H9 (cell line): Measurements from ENCODE around the gene SLC12A3. TPM values are rescaled to one million over a fixed set of nuclear protein-coding genes. Genes with fewer than 3 reads are reported as not detected.

Experiments
- DNase-seq: peaks from one replicate; pipeline ENCODE4 v3.0.0-alpha.2; 2017
- H2AFZ ChIP-seq: one replicate; pipeline ENCODE4 v1.6.1; 2013; ENCODE audit warnings: mild to moderate bottlenecking, low read length, control low read depth, moderate library complexity
- H2AK5ac ChIP-seq: 2 replicates; pipeline ENCODE4 v1.6.1; 2013; ENCODE audit warnings: low read length, control low read depth, mixed read lengths; ENCODE audit not compliant: insufficient read length
- H2BK120ac ChIP-seq: one replicate; pipeline ENCODE4 v1.6.1; 2013; ENCODE audit warnings: low read depth, mild to moderate bottlenecking, low read length, control low read depth, inconsistent platforms; ENCODE audit not compliant: poor library complexity, severe bottlenecking
- H2BK12ac ChIP-seq: 2 replicates; pipeline ENCODE4 v1.6.1; 2013; ENCODE audit warnings: low read length, control low read depth, mixed read lengths, low read depth; ENCODE audit not compliant: insufficient read length
- H2BK15ac ChIP-seq: 2 replicates; pipeline ENCODE4 v1.6.1; 2013; ENCODE audit warnings: low read depth, low read length, control low read depth
- H2BK20ac ChIP-seq: one replicate; pipeline ENCODE4 v1.6.1; 2013; ENCODE audit warnings: low read depth, mild to moderate bottlenecking, low read length, control low read depth, inconsistent platforms; ENCODE audit not compliant: poor library complexity, severe bottlenecking
- H2BK5ac ChIP-seq: 2 replicates; pipeline ENCODE4 v1.6.1; 2013; ENCODE audit warnings: low read length, control low read depth, mixed read lengths; ENCODE audit not compliant: insufficient read length
- H3K14ac ChIP-seq: 2 replicates; pipeline ENCODE4 v1.6.1; 2013; ENCODE audit warnings: low read length, control low read depth; ENCODE audit not compliant: insufficient read depth
- H3K18ac ChIP-seq: 2 replicates; pipeline ENCODE4 v1.6.1; 2013; ENCODE audit warnings: low read depth, mild to moderate bottlenecking, mixed read lengths, low read length, control low read depth; ENCODE audit not compliant: insufficient read length
- H3K23ac ChIP-seq: 2 replicates; pipeline ENCODE4 v1.6.1; 2013; ENCODE audit warnings: low read length, control low read depth, mixed read lengths, low read depth; ENCODE audit not compliant: insufficient read length
- H3K23me2 ChIP-seq: 2 replicates; pipeline ENCODE4 v1.6.1; 2013; ENCODE audit warnings: low read depth, mild to moderate bottlenecking, mixed read lengths, low read length, control low read depth; ENCODE audit not compliant: insufficient read length, poor library complexity, severe bottlenecking
- H3K27ac ChIP-seq: 2 replicates; pipeline ENCODE4 v1.5.1; 2013; ENCODE audit warnings: low read length, control low read depth, mixed read lengths, low read depth; ENCODE audit not compliant: insufficient read length
- H3K27me3 ChIP-seq: 2 replicates; pipeline ENCODE4 v1.6.1; 2013; ENCODE audit warnings: low read length, control low read depth, inconsistent platforms; ENCODE audit not compliant: insufficient read depth
- H3K4ac ChIP-seq: 2 replicates; pipeline ENCODE4 v1.6.1; 2013; ENCODE audit warnings: low read depth, mild to moderate bottlenecking, control low read depth, inconsistent platforms, low read length, moderate library complexity
- H3K4me1 ChIP-seq: 2 replicates; pipeline ENCODE4 v1.6.1; 2013; ENCODE audit warnings: low read length, control low read depth, inconsistent platforms; ENCODE audit not compliant: insufficient read depth
- H3K4me2 ChIP-seq: 2 replicates; pipeline ENCODE4 v1.6.1; 2013; ENCODE audit warnings: low read length, control low read depth, mixed read lengths; ENCODE audit not compliant: insufficient read length, insufficient read depth
- H3K56ac ChIP-seq: 2 replicates; pipeline ENCODE4 v1.6.1; 2013; ENCODE audit warnings: low read depth, mild to moderate bottlenecking, mixed read lengths, low read length, control low read depth; ENCODE audit not compliant: insufficient read length
- H3K79me1 ChIP-seq: 2 replicates; pipeline ENCODE4 v1.6.1; 2013; ENCODE audit warnings: low read depth, mild to moderate bottlenecking, moderate library complexity, low read length, control low read depth, inconsistent platforms; ENCODE audit not compliant: insufficient read depth, poor library complexity, severe bottlenecking
- H3K79me2 ChIP-seq: 2 replicates; pipeline ENCODE4 v1.6.1; 2013; ENCODE audit warnings: low read length, control low read depth, inconsistent platforms; ENCODE audit not compliant: insufficient read depth
- H3K9ac ChIP-seq: 2 replicates; pipeline ENCODE4 v1.6.1; 2013; ENCODE audit warnings: low read length, control low read depth, mixed read lengths; ENCODE audit not compliant: insufficient read length; ENCODE audit errors: extremely low read depth
- H3K9me3 ChIP-seq: one replicate; pipeline ENCODE4 v1.6.1; 2013; ENCODE audit warnings: low read depth, low read length, inconsistent platforms; ENCODE audit not compliant: control insufficient read depth
- H3T11ph ChIP-seq: one replicate; pipeline ENCODE4 v1.6.1; 2013; ENCODE audit warnings: mild to moderate bottlenecking, low read length, control low read depth, inconsistent platforms
- H4K20me1 ChIP-seq: one replicate; pipeline ENCODE4 v1.6.1; 2013; ENCODE audit not compliant: control insufficient read depth, insufficient read length, insufficient read depth
- H4K5ac ChIP-seq: 2 replicates; pipeline ENCODE4 v1.6.1; 2013; ENCODE audit warnings: low read depth, mild to moderate bottlenecking, mixed read lengths, low read length, control low read depth; ENCODE audit not compliant: insufficient read length
- H4K8ac ChIP-seq: replicated peaks from 2 replicates; pipeline ENCODE4 v1.6.1; 2013; ENCODE audit warnings: low read length, control low read depth, mixed read lengths, low read depth; ENCODE audit not compliant: insufficient read length
- H4K91ac ChIP-seq: 2 replicates; pipeline ENCODE4 v1.6.1; 2013; ENCODE audit warnings: low read depth, mild to moderate bottlenecking, moderate library complexity, mixed read lengths, low read length, control low read depth; ENCODE audit not compliant: insufficient read length
- H3K27ac Mint-ChIP-seq, 3 experiments: 2 replicates in 2 of 3; 3 replicates in 1 of 3; pipeline ENCODE4 v1.8.0; 2020 to 2021; ENCODE audit warnings: mixed read lengths in 3 of 3, mild to moderate bottlenecking in 1 of 3, moderate library complexity in 1 of 3
- H3K27me3 Mint-ChIP-seq: 2 replicates; pipeline ENCODE4 v1.8.0; 2021; ENCODE audit warnings: low read depth, mild to moderate bottlenecking, moderate library complexity, mixed read lengths
- H3K36me3 Mint-ChIP-seq, 3 experiments: 2 replicates in 2 of 3; 3 replicates in 1 of 3; pipeline ENCODE4 v1.8.0; 2020 to 2021; ENCODE audit warnings: low read depth in 3 of 3, mixed read lengths in 3 of 3; ENCODE audit not compliant: insufficient read depth in 1 of 3
- H3K4me1 Mint-ChIP-seq, 2 experiments: 2 replicates each; pipeline ENCODE4 v1.8.0; 2020; ENCODE audit warnings: mixed read lengths in 2 of 2
- H3K4me3 Mint-ChIP-seq, 2 experiments: 2 replicates in 1 of 2; 3 replicates in 1 of 2; pipeline ENCODE4 v1.8.0; 2020 to 2021; ENCODE audit warnings: mild to moderate bottlenecking in 2 of 2, mixed read lengths in 2 of 2, moderate library complexity in 1 of 2
- H3K9me3 Mint-ChIP-seq, 2 experiments: 2 replicates in 1 of 2; 3 replicates in 1 of 2; pipeline ENCODE4 v1.8.0; 2020; ENCODE audit warnings: mild to moderate bottlenecking in 2 of 2, mixed read lengths in 2 of 2, moderate library complexity in 1 of 2
- CTCF ChIP-seq: fragments of 200-600 bp; sonication (generic); conservative IDR thresholded peaks from 3 replicates; pipeline ENCODE4 v1.8.0; 2021; ENCODE audit warnings: antibody characterized with exemption, mild to moderate bottlenecking
- WGBS: extraction: QIAGEN DNeasy Blood & Tissue Kit; methylation state at CpG from one replicate; pipeline ENCODE4 v1.1.7; 2013; ENCODE audit warnings: missing lambda C conversion rate, low lambda C conversion rate, mixed read lengths; ENCODE audit not compliant: insufficient read length; ENCODE audit errors: extremely low coverage; 5-methylcytosine and 5-hydroxymethylcytosine counted together
- total RNA-seq: library from RNA; stranded (reverse); gene quantifications from 2 replicates; pipeline ENCODE4 v1.2.1, GENCODE V29; 2021

SLC12A3 gene
- total RNA-seq, 1 experiment from 2014 or later = not detected

DNA sequence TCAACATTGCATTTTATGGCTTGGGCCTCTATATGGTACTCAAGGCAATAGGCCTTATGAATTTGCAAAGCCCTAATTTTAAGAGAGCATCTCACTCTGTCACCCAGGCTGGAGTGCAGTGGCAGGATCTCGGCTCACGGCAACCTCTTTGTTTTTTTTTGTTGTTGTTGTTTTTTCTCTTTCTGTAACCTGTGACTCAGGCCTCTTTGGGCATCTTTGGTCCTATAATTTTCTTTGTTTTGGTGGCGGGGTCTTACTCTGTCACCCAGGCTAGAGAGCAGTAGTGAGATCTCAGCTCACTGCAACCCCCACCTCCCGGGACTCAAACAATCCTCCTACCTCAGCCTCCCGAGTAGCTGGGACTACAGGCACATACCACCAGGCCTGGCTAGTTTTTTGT, 45.1 kb downstream of the SLC12A3 start:
- Histone ChIP-seq H3K27me3 (no peaks in the 10 kb centered on the region), H3K27ac (no peak overlapping the region), H3K23ac (no peak overlapping the region), H3K9me3 (no peaks in the 10 kb centered on the region), H3K79me2 (no peaks in the 10 kb centered on the region), H3K79me1 (no peaks in the 10 kb centered on the region), H3K18ac (no peak overlapping the region), H2AFZ (no peak overlapping the region), H4K8ac (no peak overlapping the region), H2BK5ac (no peak overlapping the region), H2BK15ac (no peak overlapping the region), H2BK12ac (no peak overlapping the region), H3K4ac (no peak overlapping the region), H3K4me1 (peaks cover 5% of the 10 kb centered on the region), H3K9ac (no peak overlapping the region), H3T11ph (no peak overlapping the region), H3K14ac (no peak overlapping the region), H4K5ac (no peak overlapping the region), H3K4me2 (no peak overlapping the region), H2AK5ac (no peak overlapping the region), H2BK120ac (no peak overlapping the region), H2BK20ac (no peak overlapping the region), H4K20me1 (no peaks in the 10 kb centered on the region), H3K23me2 (no peaks in the 10 kb centered on the region), H3K56ac (no peak overlapping the region), H4K91ac (no peak overlapping the region)
- no CpG with 5 or more reads among the region's 5 CpGs for WGBS
- Mint-ChIP-seq H3K9me3 (peaks cover 3 to 7% of the 10 kb centered on the region in 2 experiments; a peak in 3 of 5 replicates), H3K27ac (no peak overlapping the region; a peak in 2 of 7 replicates), H3K36me3 (peaks cover 0 to 3% (median 0%) of the 10 kb centered on the region in 3 experiments; a peak in 1 of 7 replicates), H3K27me3 (peaks cover 6% of the 10 kb centered on the region), H3K4me1 (peaks cover 37 to 41% of the 10 kb centered on the region in 2 experiments), H3K4me3 (no peak overlapping the region; a peak in 1 of 5 replicates)
- no peak for TF ChIP-seq CTCF
- DNase-seq = no peak
